ENCODE results near the gene CHN1. TPM values are rescaled to one million over a fixed set of nuclear protein-coding genes. Genes with fewer than 3 reads are reported as not detected.

CHN1 gene
- total RNA-seq, 1 donor from 2014 or later: 26.3 TPM

DNA sequence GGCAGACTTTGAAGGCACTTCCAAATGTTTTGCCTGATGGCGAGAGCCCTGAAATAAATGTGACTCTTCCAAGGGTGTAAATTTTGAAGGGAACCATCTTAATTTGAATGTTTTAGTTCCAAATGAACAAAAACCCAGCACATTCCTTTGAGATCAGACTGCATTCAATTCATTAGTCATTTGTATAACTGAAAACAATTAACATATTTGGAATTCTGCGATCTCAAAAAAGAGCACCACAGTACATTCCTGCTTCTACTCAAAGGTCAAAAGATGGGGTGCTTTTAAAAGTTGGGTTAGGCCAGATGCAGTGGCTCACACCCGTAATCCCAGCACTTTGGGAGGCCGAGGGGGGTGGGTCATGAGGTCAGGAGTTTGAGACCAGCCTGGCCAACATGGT is 202.7 kb downstream of the CHN1 start:
- TF ChIP-seq, protein P1, sequence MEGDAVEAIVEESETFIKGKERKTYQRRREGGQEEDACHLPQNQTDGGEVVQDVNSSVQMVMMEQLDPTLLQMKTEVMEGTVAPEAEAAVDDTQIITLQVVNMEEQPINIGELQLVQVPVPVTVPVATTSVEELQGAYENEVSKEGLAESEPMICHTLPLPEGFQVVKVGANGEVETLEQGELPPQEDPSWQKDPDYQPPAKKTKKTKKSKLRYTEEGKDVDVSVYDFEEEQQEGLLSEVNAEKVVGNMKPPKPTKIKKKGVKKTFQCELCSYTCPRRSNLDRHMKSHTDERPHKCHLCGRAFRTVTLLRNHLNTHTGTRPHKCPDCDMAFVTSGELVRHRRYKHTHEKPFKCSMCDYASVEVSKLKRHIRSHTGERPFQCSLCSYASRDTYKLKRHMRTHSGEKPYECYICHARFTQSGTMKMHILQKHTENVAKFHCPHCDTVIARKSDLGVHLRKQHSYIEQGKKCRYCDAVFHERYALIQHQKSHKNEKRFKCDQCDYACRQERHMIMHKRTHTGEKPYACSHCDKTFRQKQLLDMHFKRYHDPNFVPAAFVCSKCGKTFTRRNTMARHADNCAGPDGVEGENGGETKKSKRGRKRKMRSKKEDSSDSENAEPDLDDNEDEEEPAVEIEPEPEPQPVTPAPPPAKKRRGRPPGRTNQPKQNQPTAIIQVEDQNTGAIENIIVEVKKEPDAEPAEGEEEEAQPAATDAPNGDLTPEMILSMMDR (IDR thresholded peaks at IDR 0.05; ENCODE audit: unreplicated experiment): no peak
- Mint-ChIP-seq H3K27me3 (ENCODE audit: unreplicated experiment) (peaks cover 4% of the 10 kb centered on the region), H3K9me3 (ENCODE audit: unreplicated experiment) (no peaks in the 10 kb centered on the region), H3K4me3 (ENCODE audit: unreplicated experiment) (no peak overlapping the region), H3K4me1 (ENCODE audit: unreplicated experiment) (no peaks in the 10 kb centered on the region), H3K36me3 (ENCODE audit: low read depth, unreplicated experiment) (peaks cover 19% of the 10 kb centered on the region), H3K27ac (ENCODE audit: unreplicated experiment) (no peak overlapping the region)
- no peak for DNase-seq (ENCODE audit: low spot score)

DNA sequence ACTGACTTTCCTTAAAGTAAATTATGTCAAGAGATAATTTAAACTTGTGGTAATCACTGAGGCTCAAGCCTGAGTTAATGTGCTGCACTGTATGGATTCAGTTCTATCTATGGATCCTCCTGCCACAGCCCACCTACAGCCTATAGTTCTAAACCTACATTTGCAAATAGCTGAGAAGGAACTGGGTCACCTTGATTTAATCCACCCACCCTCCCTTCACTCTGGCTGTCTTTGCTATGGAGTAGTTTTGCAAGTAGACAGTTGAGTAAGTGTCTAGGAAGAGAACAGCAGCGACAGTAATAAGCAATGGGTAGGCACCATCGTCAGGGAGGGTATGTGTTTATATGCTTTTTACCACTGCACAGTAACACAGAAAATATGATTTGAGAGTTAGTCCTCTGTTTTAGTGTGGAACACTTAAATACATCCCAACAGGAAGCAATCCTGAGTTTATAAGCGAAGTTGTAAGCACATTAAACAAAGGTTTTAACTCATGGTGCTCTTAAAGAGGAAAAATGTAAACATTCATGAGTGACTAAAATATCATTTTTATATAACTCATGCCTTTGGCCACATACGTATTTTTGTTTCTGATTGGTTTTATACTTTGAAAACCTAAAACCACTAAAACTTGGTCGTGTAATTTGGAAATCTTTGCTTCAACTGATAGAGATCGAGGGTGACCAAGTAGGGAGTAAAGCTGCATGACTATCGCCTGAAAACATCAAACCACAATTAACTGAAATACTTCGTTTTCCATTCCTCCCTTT is 204.6 kb downstream of the CHN1 start:
- H3K4me3 Mint-ChIP-seq (ENCODE audit: unreplicated experiment): no peak overlapping the region
- peaks cover 11% of the 10 kb centered on the region for H3K36me3 Mint-ChIP-seq (ENCODE audit: low read depth, unreplicated experiment)
- TF ChIP-seq, protein P1 (IDR thresholded peaks at IDR 0.05; ENCODE audit: unreplicated experiment): no peak
- peaks cover 4% of the 10 kb centered on the region for H3K27me3 Mint-ChIP-seq (ENCODE audit: unreplicated experiment)
- H3K9me3 Mint-ChIP-seq (ENCODE audit: unreplicated experiment): no peaks in the 10 kb centered on the region
- DNase-seq (ENCODE audit: low spot score): no peak
- no peaks in the 10 kb centered on the region for H3K4me1 Mint-ChIP-seq (ENCODE audit: unreplicated experiment)
- H3K27ac Mint-ChIP-seq (ENCODE audit: unreplicated experiment): no peak overlapping the region

DNA sequence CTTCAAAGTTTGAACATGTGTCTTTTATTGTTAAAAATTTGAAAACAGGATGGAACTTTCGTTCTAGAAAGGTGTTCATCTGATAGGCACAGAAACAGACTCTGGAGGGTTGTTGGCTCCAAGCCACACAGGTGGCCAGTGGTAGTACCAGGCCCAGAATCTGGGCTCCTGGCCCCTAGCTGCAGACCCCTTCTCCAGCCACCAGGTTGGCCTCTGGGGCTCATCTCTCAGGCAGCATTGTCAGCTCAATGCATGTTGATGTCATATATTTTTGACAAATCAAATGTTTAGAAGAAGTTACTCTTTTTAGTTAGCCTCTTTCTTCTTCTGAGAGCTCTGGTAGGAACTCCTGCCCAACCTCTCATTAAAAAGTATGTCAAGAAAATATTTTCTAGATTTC is 206.4 kb downstream of the CHN1 start:
- Mint-ChIP-seq H3K36me3 (ENCODE audit: low read depth, unreplicated experiment) (peaks cover 4% of the 10 kb centered on the region), H3K4me3 (ENCODE audit: unreplicated experiment) (no peak overlapping the region), H3K27ac (ENCODE audit: unreplicated experiment) (no peak overlapping the region), H3K27me3 (ENCODE audit: unreplicated experiment) (no peaks in the 10 kb centered on the region), H3K9me3 (ENCODE audit: unreplicated experiment) (no peaks in the 10 kb centered on the region), H3K4me1 (ENCODE audit: unreplicated experiment) (no peaks in the 10 kb centered on the region)
- TF ChIP-seq, protein P1 (IDR thresholded peaks at IDR 0.05; ENCODE audit: unreplicated experiment): peak; percentile 16
- DNase-seq (ENCODE audit: low spot score): no peak

DNA sequence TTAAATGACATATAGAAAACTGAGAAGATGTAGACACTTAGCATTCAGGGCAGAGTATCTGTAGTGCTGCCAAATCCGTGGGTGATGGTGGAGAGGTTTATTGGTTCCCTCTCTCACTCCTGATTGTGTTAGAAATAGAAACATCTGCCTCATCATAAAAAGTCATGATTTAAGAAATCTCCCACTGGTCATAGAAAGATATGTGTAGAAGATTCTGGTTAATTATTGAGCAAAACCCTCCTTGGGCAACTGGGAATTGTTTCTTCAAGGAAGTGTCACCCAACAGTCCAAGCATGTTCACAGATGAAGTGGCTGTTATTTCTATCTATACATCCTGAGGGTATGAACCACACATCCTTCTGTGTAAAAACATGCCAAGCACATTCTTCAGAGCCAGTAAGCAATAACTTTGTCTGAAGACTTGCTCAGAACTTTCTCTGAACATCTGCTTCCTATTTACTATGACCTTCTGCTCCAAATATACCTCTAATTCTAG is 207.4 kb downstream of the CHN1 start:
- Mint-ChIP-seq H3K27me3 (ENCODE audit: unreplicated experiment) (no peaks in the 10 kb centered on the region), H3K9me3 (ENCODE audit: unreplicated experiment) (no peaks in the 10 kb centered on the region), H3K4me1 (ENCODE audit: unreplicated experiment) (peaks cover 8% of the 10 kb centered on the region), H3K4me3 (ENCODE audit: unreplicated experiment) (no peak overlapping the region), H3K36me3 (ENCODE audit: low read depth, unreplicated experiment) (peaks cover 4% of the 10 kb centered on the region), H3K27ac (ENCODE audit: unreplicated experiment) (no peak overlapping the region)
- TF ChIP-seq, protein P1 (IDR thresholded peaks at IDR 0.05; ENCODE audit: unreplicated experiment): no peak
- DNase-seq (ENCODE audit: low spot score): no peak

DNA sequence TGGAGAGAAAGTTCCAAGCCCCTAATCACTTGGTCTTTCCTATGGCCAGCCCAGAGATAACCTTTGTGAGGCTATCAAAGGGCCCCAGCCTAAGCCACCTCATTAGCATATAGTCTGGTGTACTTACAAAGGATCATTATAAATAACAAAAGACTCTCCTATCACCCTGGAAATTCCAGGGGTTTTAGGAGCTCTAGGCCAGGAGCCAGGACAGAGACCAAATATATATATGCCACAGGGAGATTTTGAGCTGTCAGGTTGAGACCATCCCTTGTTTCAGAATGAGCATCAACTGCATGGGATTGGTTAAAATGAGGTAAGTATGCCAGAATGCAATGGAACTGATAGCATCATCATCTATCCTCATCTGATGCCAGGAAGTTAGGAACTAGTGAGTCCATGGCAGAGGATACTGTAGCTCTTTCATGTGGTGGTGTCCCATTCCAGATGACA is 208.8 kb downstream of the CHN1 start:
- Mint-ChIP-seq H3K27me3 (ENCODE audit: unreplicated experiment) (no peaks in the 10 kb centered on the region), H3K4me1 (ENCODE audit: unreplicated experiment) (peaks cover 15% of the 10 kb centered on the region)
- DNase-seq (ENCODE audit: low spot score): no peak

More for the DNA sequence above, 208.8 kb downstream of the CHN1 start:
- Mint-ChIP-seq H3K4me3 (ENCODE audit: unreplicated experiment) (no peak overlapping the region), H3K27ac (ENCODE audit: unreplicated experiment) (no peak overlapping the region), H3K9me3 (ENCODE audit: unreplicated experiment) (no peaks in the 10 kb centered on the region), H3K36me3 (ENCODE audit: low read depth, unreplicated experiment) (peaks cover 4% of the 10 kb centered on the region)
- TF ChIP-seq, protein P1 (IDR thresholded peaks at IDR 0.05; ENCODE audit: unreplicated experiment): no peak
